Prostate gland (tissue), 2 donors: ENCODE data around the gene ZSCAN20. TPM values are rescaled to one million over a fixed set of nuclear protein-coding genes. Genes with fewer than 3 reads are reported as not detected.
A peak's percentile ranks its signal among the peaks of the same experiment; 100 is the strongest.
"Not testable (repeated sequence)": the region's sequence is repeated elsewhere in the genome, so short reads cannot be mapped to it uniquely, and the experiment has no call there.

Experiments
- DNase-seq: peaks from one replicate; pipeline ENCODE4 v3.0.0-alpha.2; 2019; ENCODE audit warnings: low spot score
- H3K27ac ChIP-seq, 2 donors: fragments of 200-600 bp; sonication (generic); 2 replicates each; pipeline ENCODE4 v1.5.1; 2017 to 2019
- H3K27me3 ChIP-seq: fragments of 200-600 bp; sonication (generic); replicated peaks from 2 replicates; pipeline ENCODE4 v1.5.1; 2019; ENCODE audit not compliant: insufficient read depth
- H3K36me3 ChIP-seq, 2 donors: fragments of 200-600 bp; sonication (generic); 1 replicate in 1 of 2; 2 replicates in 1 of 2; pipeline versions ENCODE4 v1.5.1 to v1.8.1; 2017 to 2019
- H3K4me1 ChIP-seq: fragments of 200-600 bp; sonication (generic); replicated peaks from 2 replicates; pipeline ENCODE4 v1.5.1; 2019
- H3K4me3 ChIP-seq, 2 donors: fragments of 200-600 bp; sonication (generic); 2 replicates each; pipeline ENCODE4 v1.5.1; 2017 to 2019
- H3K9me3 ChIP-seq: fragments of 200-600 bp; sonication (generic); 2 replicates; pipeline ENCODE4 v1.5.1; 2017
- CTCF ChIP-seq, 4 experiments: fragments of 200-600 bp in 2 of 4; fragments of 450-650 bp in 2 of 4; sonication (generic) in 2 of 4; IDR thresholded peaks; 1 replicate in 3 of 4; 2 replicates in 1 of 4; pipeline ENCODE4 v1.5.1; 2016 to 2019; ENCODE audit warnings: antibody characterized with exemption in 4 of 4, mild to moderate bottlenecking in 2 of 4, moderate library complexity in 2 of 4
- POLR2A ChIP-seq: fragments of 450-650 bp; IDR thresholded peaks from one replicate; pipeline ENCODE4 v1.6.1; 2016; ENCODE audit warnings: antibody characterized with exemption, mild to moderate bottlenecking
- POLR2AphosphoS5 ChIP-seq: sonication (generic); formaldehyde crosslinking; IDR thresholded peaks from one replicate; pipeline ENCODE4 v1.6.1; 2017; ENCODE audit warnings: antibody characterized with exemption
- WGBS: methylation state at CpG from one replicate; pipeline ENCODE4 v1.1.5; 2018; 5-methylcytosine and 5-hydroxymethylcytosine counted together
- intact Hi-C: fragments of 100-400 bp; cut with DNase I; formaldehyde crosslinking; loops from one replicate; pipeline ENCODE4 v1.14.2; 2022
- total RNA-seq, 2 donors: library from RNA; depleted of rRNA; stranded (reverse); fragments of >200 nt; gene quantifications; one replicate each; pipeline ENCODE4 v1.1.0, GENCODE V29; 2016

Gene ZSCAN20
- total RNA-seq, 2 donors from 2014 or later = 4.7 to 11.1 TPM

GRCh38 chr1:33503506-33503905, 31.1 kb downstream of the ZSCAN20 start:
- no peak for DNase-seq
- Histone ChIP-seq H3K9me3 (no peaks in the 10 kb centered on the region), H3K4me1 (no peaks in the 10 kb centered on the region), H3K27me3 (no peaks in the 10 kb centered on the region), H3K4me3 (no peak overlapping the region), H3K27ac (no peak overlapping the region), H3K36me3 (no peaks in the 10 kb centered on the region)
- no peak for TF ChIP-seq POLR2A
- no peak for TF ChIP-seq CTCF (IDR thresholded peaks at IDR 0.05)
- TF ChIP-seq POLR2AphosphoS5 = no peak
- WGBS = 81% methylated on average over 1 of the region's 1 CpG
- intact Hi-C loops = no loop called here

GRCh38 chr1:33507661-33508060, 35.2 kb downstream of the ZSCAN20 start:
- H3K4me3 ChIP-seq = no peak overlapping the region
- H3K27ac ChIP-seq = no peak overlapping the region
- no peaks in the 10 kb centered on the region for H3K36me3 ChIP-seq
- intact Hi-C loops = no loop called here
- DNase-seq = no peak
- no peaks in the 10 kb centered on the region for H3K27me3 ChIP-seq
- WGBS = 98% methylated on average over 3 of the region's 3 CpGs
- no peaks in the 10 kb centered on the region for H3K4me1 ChIP-seq
- H3K9me3 ChIP-seq = no peaks in the 10 kb centered on the region
- no peak for TF ChIP-seq POLR2AphosphoS5
- no peak for TF ChIP-seq CTCF (IDR thresholded peaks at IDR 0.05)

- Histone ChIP-seq H3K4me1 (no peaks in the 10 kb centered on the region), H3K36me3 (no peaks in the 10 kb centered on the region), H3K4me3 (no peak overlapping the region), H3K27me3 (no peaks in the 10 kb centered on the region), H3K27ac (no peak overlapping the region), H3K9me3 (no peaks in the 10 kb centered on the region)
- DNase-seq = no peak
- WGBS = 80% methylated on average over 1 of the region's 1 CpG
- TF ChIP-seq CTCF (IDR thresholded peaks at IDR 0.05) = no peak
- no peak for TF ChIP-seq POLR2A
- no peak for TF ChIP-seq POLR2AphosphoS5
- intact Hi-C loops = no loop called here
Observed at GRCh38 chr1:33508151-33508550, 35.7 kb downstream of the ZSCAN20 start.

GRCh38 chr1:33509276-33509675, 36.8 kb downstream of the ZSCAN20 start:
- H3K9me3 ChIP-seq, H3K27ac ChIP-seq, intact Hi-C loops, H3K4me1 ChIP-seq, H3K4me3 ChIP-seq, H3K27me3 ChIP-seq, H3K36me3 ChIP-seq, DNase-seq: not testable (repeated sequence)
- 92% methylated on average over 19 of the region's 24 CpGs for WGBS

GRCh38 chr1:33512226-33513011, 40.0 kb downstream of the ZSCAN20 start:
- DNase-seq = peak; percentile 61
- no peak for TF ChIP-seq POLR2A
- TF ChIP-seq POLR2AphosphoS5 = peak; percentile 78
- TF ChIP-seq CTCF (IDR thresholded peaks at IDR 0.05) = no peak
- H3K4me3 ChIP-seq = no peak overlapping the region
- 36% methylated on average over 6 of the region's 6 CpGs for WGBS
- intact Hi-C loops = no loop called here
- no peaks in the 10 kb centered on the region for H3K4me1 ChIP-seq
- H3K36me3 ChIP-seq = no peaks in the 10 kb centered on the region
- H3K27ac ChIP-seq = no peak overlapping the region
- no peaks in the 10 kb centered on the region for H3K9me3 ChIP-seq
- H3K27me3 ChIP-seq = no peaks in the 10 kb centered on the region
